IPS-18c (cell line): ENCODE data around the gene ZNF69.
"Not testable (repeated sequence)": the region's sequence is repeated elsewhere in the genome, so short reads cannot be mapped to it uniquely, and the experiment has no call there.

Source experiments
- H3K4me3 ChIP-seq: 2 replicates; pipeline ENCODE4 v1.7.0; 2013; ENCODE audit warnings: low read depth, mild to moderate bottlenecking, low read length, moderate library complexity; ENCODE audit not compliant: insufficient read depth
- H3K9me3 ChIP-seq: one replicate; pipeline ENCODE4 v1.6.1; 2013; ENCODE audit warnings: mild to moderate bottlenecking, low read length, moderate library complexity; ENCODE audit not compliant: control insufficient read depth, insufficient read depth

ZNF69 gene

DNA sequence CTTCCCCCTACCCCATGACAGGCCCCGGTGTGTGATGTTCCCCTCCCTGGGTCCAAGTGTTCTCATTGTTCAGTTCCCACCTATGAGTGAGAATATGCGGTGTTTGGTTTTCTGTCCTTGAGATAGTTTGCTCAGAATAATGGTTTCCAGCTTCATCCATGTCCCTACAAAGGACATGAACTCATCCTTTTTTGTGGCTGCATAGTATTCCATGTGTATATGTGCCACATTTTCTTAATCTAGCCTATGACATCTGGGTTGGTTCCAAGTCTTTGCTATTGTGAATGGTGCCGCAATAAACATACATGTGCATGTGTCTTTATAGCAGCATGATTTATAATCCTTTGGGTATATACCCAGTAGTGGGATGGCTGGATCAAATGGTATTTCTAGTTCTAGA is 50.8 kb downstream of the ZNF69 start:
- not testable (repeated sequence) for H3K4me3 ChIP-seq
- peaks cover 28% of the 10 kb centered on the region for H3K9me3 ChIP-seq

DNA sequence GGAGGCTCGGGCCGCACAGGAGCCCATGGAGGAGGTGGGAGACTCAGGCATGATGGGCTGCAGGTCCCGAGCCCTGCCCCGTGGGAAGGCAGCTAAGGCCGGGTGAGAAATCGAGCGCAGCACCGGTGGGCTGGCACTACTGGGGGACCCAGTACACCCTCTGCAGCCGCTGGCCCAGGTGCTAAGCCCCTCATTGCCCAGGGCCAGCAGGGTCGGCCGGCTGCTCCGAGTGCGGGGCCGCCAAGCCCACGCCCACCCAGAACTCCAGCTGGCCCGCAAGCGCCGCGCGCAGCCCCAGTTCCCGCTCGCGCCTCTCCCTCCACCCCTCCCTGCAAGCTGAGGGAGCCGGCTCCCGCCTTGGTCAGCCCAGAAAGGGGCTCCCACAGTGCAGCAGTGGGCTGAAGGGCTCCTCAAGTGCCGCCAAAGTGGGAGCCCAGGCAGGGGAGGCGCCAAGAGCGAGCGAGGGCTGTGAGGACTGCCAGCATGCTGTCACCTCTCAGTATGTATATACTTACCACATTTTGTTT is 53.8 kb downstream of the ZNF69 start:
- not testable (repeated sequence) for H3K4me3 ChIP-seq
- H3K9me3 ChIP-seq: peaks cover 27% of the 10 kb centered on the region

DNA sequence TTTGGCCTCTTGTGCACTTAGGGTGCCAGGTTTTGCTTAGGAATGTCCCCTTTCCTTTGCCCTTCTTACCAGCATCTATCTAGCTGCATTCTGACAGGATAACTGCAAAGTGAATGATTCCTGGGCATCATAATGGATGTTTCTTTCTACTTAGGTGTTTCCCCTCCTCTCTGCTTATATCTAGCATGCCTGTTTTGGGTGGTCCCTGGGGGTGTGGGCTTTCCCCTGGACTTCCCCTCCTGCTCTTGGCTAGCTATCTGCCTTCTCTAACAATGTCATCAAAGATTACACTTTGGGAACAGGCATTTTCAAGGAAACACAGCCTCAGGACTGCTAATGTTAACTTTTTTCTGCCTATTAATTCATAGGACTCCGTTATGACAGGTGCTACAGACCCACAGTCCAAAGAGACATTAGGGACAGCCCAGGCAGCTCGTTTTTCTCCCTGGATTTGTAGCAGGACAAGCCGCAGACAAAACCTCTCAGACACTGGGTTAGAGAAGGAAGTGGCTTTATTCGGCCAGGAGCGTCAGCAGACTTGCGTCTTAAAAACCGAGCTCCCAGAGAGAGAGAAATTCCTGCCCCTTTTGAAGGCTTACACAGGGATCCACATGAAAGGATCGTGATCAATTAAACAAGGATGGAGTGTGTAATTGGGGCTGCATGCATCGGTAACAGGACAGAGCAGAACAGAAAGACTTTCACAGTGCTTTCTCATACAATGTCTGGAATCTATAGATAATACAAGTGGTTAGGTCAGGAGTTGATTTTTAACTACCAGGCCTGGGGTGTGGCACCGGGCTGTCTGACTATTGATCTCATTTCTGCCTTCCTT is 54.6 kb downstream of the ZNF69 start:
- no peak overlapping the region for H3K4me3 ChIP-seq
- peaks cover 29% of the 10 kb centered on the region for H3K9me3 ChIP-seq

DNA sequence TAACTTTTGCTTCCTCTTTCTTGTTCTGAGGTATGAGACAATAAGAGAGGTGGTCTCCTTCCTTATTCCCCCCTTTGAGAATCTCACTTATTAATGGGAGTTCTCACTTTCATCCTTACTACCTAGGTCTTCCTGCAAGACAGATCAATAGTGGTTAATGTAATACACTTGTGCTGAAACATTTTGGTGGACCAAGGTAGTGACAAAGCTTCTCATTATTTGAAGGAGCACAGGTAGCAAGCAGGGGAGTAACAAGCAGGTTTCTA is 55.2 kb downstream of the ZNF69 start:
- peaks cover 33% of the 10 kb centered on the region for H3K9me3 ChIP-seq
- no peak overlapping the region for H3K4me3 ChIP-seq

DNA sequence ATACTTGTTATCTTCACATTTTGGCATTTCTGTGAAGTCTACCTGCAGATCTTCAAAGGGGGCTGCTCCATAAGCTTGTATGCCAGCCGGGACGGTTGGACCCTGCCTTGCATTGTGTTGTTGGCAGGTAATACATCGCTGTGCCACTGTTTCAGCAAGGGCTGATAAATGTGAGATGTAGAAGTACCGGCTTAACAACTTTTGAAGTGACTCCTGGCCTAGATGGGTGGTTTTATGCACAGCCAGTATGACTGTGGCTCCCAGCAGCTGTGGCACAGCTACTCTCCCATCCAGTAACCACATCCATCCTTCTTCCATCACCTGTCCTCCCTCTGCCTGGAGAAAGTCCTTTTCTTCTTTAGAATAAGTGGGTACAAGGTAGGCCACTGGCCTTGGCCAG is 57.1 kb downstream of the ZNF69 start:
- Histone ChIP-seq H3K4me3 (no peak overlapping the region), H3K9me3 (peaks cover 43% of the 10 kb centered on the region)

DNA sequence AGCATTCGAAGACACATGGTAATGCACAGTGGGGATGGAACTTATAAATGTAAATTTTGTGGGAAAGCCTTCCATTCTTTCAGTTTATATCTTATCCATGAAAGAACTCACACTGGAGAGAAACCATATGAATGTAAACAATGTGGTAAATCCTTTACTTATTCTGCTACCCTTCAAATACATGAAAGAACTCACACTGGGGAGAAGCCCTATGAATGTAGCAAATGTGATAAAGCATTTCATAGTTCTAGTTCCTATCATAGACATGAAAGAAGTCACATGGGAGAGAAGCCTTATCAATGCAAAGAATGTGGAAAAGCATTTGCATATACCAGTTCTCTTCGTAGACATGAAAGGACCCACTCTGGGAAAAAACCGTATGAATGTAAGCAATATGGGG is 61.1 kb downstream of the ZNF69 start:
- H3K4me3 ChIP-seq: no peak overlapping the region
- peaks cover 43% of the 10 kb centered on the region for H3K9me3 ChIP-seq

DNA sequence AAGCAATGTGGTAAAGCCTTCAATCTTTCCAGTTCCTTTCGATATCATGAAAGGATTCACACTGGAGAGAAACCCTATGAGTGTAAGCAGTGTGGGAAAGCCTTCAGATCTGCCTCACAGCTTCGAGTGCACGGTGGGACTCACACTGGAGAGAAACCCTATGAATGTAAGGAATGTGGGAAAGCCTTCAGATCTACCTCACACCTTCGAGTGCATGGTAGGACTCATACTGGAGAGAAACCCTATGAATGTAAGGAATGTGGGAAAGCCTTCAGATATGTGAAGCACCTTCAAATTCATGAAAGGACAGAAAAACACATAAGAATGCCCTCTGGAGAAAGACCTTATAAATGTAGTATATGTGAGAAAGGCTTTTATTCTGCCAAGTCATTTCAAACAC is 61.6 kb downstream of the ZNF69 start:
- peaks cover 43% of the 10 kb centered on the region for H3K9me3 ChIP-seq
- H3K4me3 ChIP-seq: no peak overlapping the region

DNA sequence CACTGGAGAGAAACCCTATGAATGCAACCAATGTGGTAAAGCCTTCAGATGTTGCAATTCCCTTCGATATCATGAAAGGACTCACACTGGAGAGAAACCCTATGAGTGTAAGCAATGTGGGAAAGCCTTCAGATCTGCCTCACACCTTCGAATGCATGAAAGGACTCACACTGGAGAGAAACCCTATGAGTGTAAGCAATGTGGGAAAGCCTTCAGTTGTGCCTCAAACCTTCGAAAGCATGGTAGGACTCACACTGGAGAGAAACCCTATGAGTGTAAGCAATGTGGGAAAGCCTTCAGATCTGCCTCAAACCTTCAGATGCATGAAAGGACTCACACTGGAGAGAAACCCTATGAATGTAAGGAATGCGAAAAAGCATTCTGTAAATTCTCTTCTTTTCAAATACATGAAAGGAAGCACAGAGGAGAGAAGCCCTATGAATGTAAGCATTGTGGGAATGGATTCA is 62.1 kb downstream of the ZNF69 start:
- peaks cover 46% of the 10 kb centered on the region for H3K9me3 ChIP-seq
- H3K4me3 ChIP-seq: not testable (repeated sequence)

DNA sequence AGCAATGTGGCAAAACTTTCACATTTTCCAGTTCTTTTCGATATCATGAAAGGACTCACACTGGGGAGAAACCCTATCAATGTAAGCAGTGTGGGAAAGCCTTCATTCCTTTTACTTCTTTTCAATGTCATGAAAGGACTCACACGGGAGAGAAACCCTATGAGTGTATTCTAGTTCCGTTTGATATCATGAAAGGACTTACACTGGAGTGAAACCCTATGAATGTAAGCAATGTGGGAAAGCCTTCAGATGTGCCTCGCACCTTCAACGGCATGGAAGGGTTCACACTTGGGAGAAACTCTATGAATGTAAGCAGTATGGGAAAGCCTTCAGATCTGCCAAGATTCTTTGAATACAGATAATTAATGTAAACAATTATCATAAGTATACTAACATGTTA is 62.7 kb downstream of the ZNF69 start:
- peaks cover 41% of the 10 kb centered on the region for H3K9me3 ChIP-seq

More for the DNA sequence above, 62.7 kb downstream of the ZNF69 start:
- H3K4me3 ChIP-seq: no peak overlapping the region
